Esophagus muscularis mucosa (tissue), 4 donors: ENCODE data around the gene LIPA. TPM values are rescaled to one million over a fixed set of nuclear protein-coding genes. Genes with fewer than 3 reads are reported as not detected.

Experiments used
- DNase-seq: peaks from one replicate; pipeline ENCODE4 v3.0.0-alpha.2; 2017; ENCODE audit errors: extremely low spot score
- H3K27ac ChIP-seq, 4 donors: fragments of 200-600 bp; sonication (generic); replicated peaks in 1 of 4; 1 replicate in 3 of 4; 2 replicates in 1 of 4; pipeline ENCODE4 v1.5.1; 2016 to 2019; ENCODE audit warnings: mild to moderate bottlenecking in 1 of 4
- H3K27me3 ChIP-seq, 4 donors: fragments of 200-600 bp; sonication (generic); one replicate each; pipeline versions ENCODE4 v1.5.1 to v1.6.0; 2016 to 2019
- H3K36me3 ChIP-seq, 4 donors: fragments of 200-600 bp; sonication (generic); one replicate each; pipeline ENCODE4 v1.5.1; 2016 to 2019
- H3K4me1 ChIP-seq, 4 donors: fragments of 200-600 bp; sonication (generic); one replicate each; pipeline ENCODE4 v1.5.1; 2016 to 2019
- H3K4me3 ChIP-seq, 4 donors: fragments of 200-600 bp; sonication (generic); 1 replicate in 2 of 4; 2 replicates in 2 of 4; pipeline ENCODE4 v1.5.1; 2016 to 2019; ENCODE audit warnings: mild to moderate bottlenecking in 4 of 4, moderate library complexity in 1 of 4
- H3K9me3 ChIP-seq, 4 donors: fragments of 200-600 bp; sonication (generic); 1 replicate in 3 of 4; 2 replicates in 1 of 4; pipeline ENCODE4 v1.5.1; 2016 to 2019
- CTCF ChIP-seq, 3 experiments: fragments of 200-600 bp in 2 of 3; fragments of 450-650 bp in 1 of 3; sonication (generic) in 2 of 3; IDR thresholded peaks; one replicate each; pipeline ENCODE4 v1.5.1; 2017 to 2019; ENCODE audit warnings: antibody characterized with exemption in 3 of 3, mild to moderate bottlenecking in 2 of 3, moderate library complexity in 1 of 3
- EP300 ChIP-seq: sonication (generic); formaldehyde crosslinking; IDR thresholded peaks from one replicate; pipeline ENCODE4 v1.6.1; 2017; ENCODE audit warnings: antibody characterized with exemption
- POLR2A ChIP-seq: fragments of 450-650 bp; IDR thresholded peaks from one replicate; pipeline ENCODE4 v1.6.1; 2017; ENCODE audit warnings: antibody characterized with exemption, moderate library complexity, mild to moderate bottlenecking, low read depth
- POLR2AphosphoS5 ChIP-seq, 2 donors: sonication (generic); formaldehyde crosslinking; IDR thresholded peaks; one replicate each; pipeline ENCODE4 v1.6.1; 2017; ENCODE audit warnings: antibody characterized with exemption in 2 of 2
- WGBS: methylation state at CpG from one replicate; pipeline ENCODE4 v1.1.5; 2018; 5-methylcytosine and 5-hydroxymethylcytosine counted together
- intact Hi-C: fragments of 100-400 bp; cut with DNase I; formaldehyde crosslinking; loops from one replicate; pipeline ENCODE4 v1.15.1; 2023
- total RNA-seq, 4 donors: library from RNA; depleted of rRNA; stranded (reverse); fragments of >200 nt; gene quantifications; one replicate each; pipeline versions ENCODE4 v1.1.0 to v1.2.1, GENCODE V29; 2016

The LIPA gene
- 10 to 100 TPM; 18.3 to 28.3 (median 24.0) TPM for total RNA-seq

- peak; percentile 97 for DNase-seq
- TF ChIP-seq POLR2AphosphoS5 (IDR thresholded peaks at IDR 0.05) (peak; percentile 71 to 93), EP300 (no peak)
- Histone ChIP-seq H3K4me3 (peak within 1 kb of the TSS; percentile 88 to 91 (median 90)), H3K27me3 (no peaks in the 10 kb centered on the region), H3K9me3 (no peaks in the 10 kb centered on the region), H3K36me3 (no peaks in the 10 kb centered on the region), H3K4me1 (peaks cover 7 to 24% (median 15%) of the 10 kb centered on the region in 4 donors), H3K27ac (peak within 1 kb of the TSS; percentile 84 to 87 (median 86))
- intact Hi-C loops = no loop called here
- 2% methylated on average over 32 of the region's 53 CpGs for WGBS
These were observed at the start of gene LIPA for GRCh38 chr10:89251409-89252224. Gene LIPA, minus strand, starts transcription at chr10:89251775. Its CDS starts 4,127 bp downstream, at chr10:89247648.

- DNase-seq = no peak
- H3K27ac ChIP-seq = peak overlapping the region; percentile 79 to 89 (median 86)
- H3K27me3 ChIP-seq = no peaks in the 10 kb centered on the region
- TF ChIP-seq EP300 (no peak), CTCF (IDR thresholded peaks at IDR 0.05) (no peak), POLR2AphosphoS5 (IDR thresholded peaks at IDR 0.05) (no peak), POLR2A (no peak)
- 8% methylated on average over 2 of the region's 2 CpGs for WGBS
- H3K9me3 ChIP-seq = no peaks in the 10 kb centered on the region
- H3K36me3 ChIP-seq = peaks cover 0 to 7% (median 4%) of the 10 kb centered on the region in 4 donors
- peak overlapping the region; percentile 53 to 64 (median 56) for H3K4me3 ChIP-seq
- peaks cover 10 to 50% (median 42%) of the 10 kb centered on the region in 4 donors for H3K4me1 ChIP-seq
- intact Hi-C loops = no loop called here
These were observed 49.7 kb upstream of the LIPA start for GRCh38 chr10:89301232-89301631.

- H3K27ac ChIP-seq = no peak overlapping the region
- peaks cover 21 to 53% (median 48%) of the 10 kb centered on the region in 4 donors for H3K4me1 ChIP-seq
- H3K36me3 ChIP-seq = no peaks in the 10 kb centered on the region
- TF ChIP-seq POLR2A = no peak
- no peak for TF ChIP-seq POLR2AphosphoS5 (IDR thresholded peaks at IDR 0.05)
- no peak for TF ChIP-seq EP300
- H3K4me3 ChIP-seq = no peak overlapping the region
- no peaks in the 10 kb centered on the region for H3K9me3 ChIP-seq
- intact Hi-C loops = no loop called here
- no peaks in the 10 kb centered on the region for H3K27me3 ChIP-seq
- WGBS = 95% methylated on average over 4 of the region's 4 CpGs
- DNase-seq = no peak
These were observed 47.5 kb upstream of the LIPA start for GRCh38 chr10:89299031-89299430.

GRCh38 chr10:89297791-89298190, 46.2 kb upstream of the LIPA start:
- peaks cover 14 to 41% (median 36%) of the 10 kb centered on the region in 4 donors for H3K4me1 ChIP-seq
- WGBS = 100% methylated on average over 3 of the region's 5 CpGs
- no peak for DNase-seq
- TF ChIP-seq CTCF (IDR thresholded peaks at IDR 0.05) = no peak
- no peak for TF ChIP-seq POLR2A
- no peak for TF ChIP-seq POLR2AphosphoS5 (IDR thresholded peaks at IDR 0.05)
- no peak for TF ChIP-seq EP300
- intact Hi-C loops = no loop called here
- no peaks in the 10 kb centered on the region for H3K36me3 ChIP-seq
- no peaks in the 10 kb centered on the region for H3K9me3 ChIP-seq
- H3K27me3 ChIP-seq = no peaks in the 10 kb centered on the region
- H3K27ac ChIP-seq = no peak overlapping the region
- H3K4me3 ChIP-seq = no peak overlapping the region

- H3K4me1 ChIP-seq = peaks cover 14 to 36% (median 31%) of the 10 kb centered on the region in 4 donors
- H3K36me3 ChIP-seq = no peaks in the 10 kb centered on the region
- H3K27me3 ChIP-seq = no peaks in the 10 kb centered on the region
- no peak overlapping the region for H3K4me3 ChIP-seq
- 100% methylated on average over 4 of the region's 4 CpGs for WGBS
- H3K27ac ChIP-seq = no peak overlapping the region
- H3K9me3 ChIP-seq = no peaks in the 10 kb centered on the region
- no peak for DNase-seq
- TF ChIP-seq CTCF (IDR thresholded peaks at IDR 0.05) (no peak), POLR2AphosphoS5 (IDR thresholded peaks at IDR 0.05) (no peak), POLR2A (no peak), EP300 (no peak)
- intact Hi-C loops = no loop called here
These were observed 45.8 kb upstream of the LIPA start for GRCh38 chr10:89297356-89297755.
